ENCODE measurements around the gene CALHM4. TPM values are rescaled to one million over a fixed set of nuclear protein-coding genes. Genes with fewer than 3 reads are reported as not detected.

The CALHM4 gene
- total RNA-seq, 4 donors from 2014 or later: not detected

- H3K27ac ChIP-seq: no peak overlapping the region
- TF ChIP-seq POLR2A (IDR thresholded peaks at IDR 0.05) (no peak), CTCF (IDR thresholded peaks at IDR 0.05) (no peak)
- no peak overlapping the region for H3K4me3 ChIP-seq (replicated peaks in 1 of 3)
- intact Hi-C loops (cut with DNase I): no loop called here
- no peaks in the 10 kb centered on the region for H3K36me3 ChIP-seq
- no peak for DNase-seq
- no peaks in the 10 kb centered on the region for H3K27me3 ChIP-seq
- WGBS, 2 donors: 87 to 91% methylated on average over 2 of the region's 2 CpGs
- no peaks in the 10 kb centered on the region for H3K4me1 ChIP-seq
- H3K9me3 ChIP-seq: no peaks in the 10 kb centered on the region
Observed at GRCh38 chr6:116522896-116523295, 30.7 kb upstream of the CALHM4 start.

DNA sequence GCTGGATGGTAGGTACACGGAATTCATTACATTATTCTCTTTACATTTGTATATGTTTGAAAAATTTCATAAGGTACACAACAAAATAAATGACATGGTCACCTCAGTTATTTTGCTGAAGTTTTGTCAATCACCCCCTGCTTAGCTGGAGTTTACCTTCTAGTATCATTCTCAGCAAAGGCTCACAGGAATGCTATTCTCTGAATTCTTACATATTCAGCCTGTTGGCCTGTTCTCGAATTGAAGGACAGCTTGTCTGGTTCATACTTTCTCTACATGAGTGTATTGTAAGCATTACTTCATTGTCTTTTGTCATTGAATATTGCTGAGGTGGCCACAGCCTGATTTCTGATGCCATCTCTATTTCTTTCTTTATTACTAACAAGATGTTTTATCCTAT lies 29.3 kb upstream of the CALHM4 start:
- Histone ChIP-seq H3K9me3 (no peaks in the 10 kb centered on the region), H3K27ac (no peak overlapping the region), H3K4me1 (no peaks in the 10 kb centered on the region), H3K36me3 (no peaks in the 10 kb centered on the region), H3K4me3 (replicated peaks in 1 of 3) (no peak overlapping the region), H3K27me3 (no peaks in the 10 kb centered on the region)
- TF ChIP-seq POLR2A (IDR thresholded peaks at IDR 0.05) (no peak), CTCF (IDR thresholded peaks at IDR 0.05) (no peak)
- intact Hi-C loops (cut with DNase I): no loop called here
- 88% methylated on average over 2 of the region's 2 CpGs for WGBS, 2 donors
- DNase-seq: no peak

DNA sequence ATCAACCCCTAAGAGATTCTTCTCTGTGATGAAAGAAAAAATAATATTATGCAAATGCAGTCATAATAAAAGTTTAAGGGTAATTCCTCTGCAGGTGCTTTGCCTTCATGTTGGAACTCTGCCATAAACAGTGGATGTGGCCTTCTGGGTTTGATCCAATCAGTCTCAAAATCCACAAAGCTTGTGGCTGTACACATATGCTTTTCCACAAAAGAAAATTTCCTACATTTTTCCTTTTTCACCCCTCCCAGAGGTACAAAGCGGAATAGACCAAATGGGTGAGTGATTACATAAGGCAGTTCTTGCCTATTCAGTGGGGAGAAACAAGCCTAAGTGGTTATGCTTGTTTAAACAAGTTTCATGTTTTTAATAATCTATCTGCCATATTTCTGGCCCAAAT lies 25.4 kb upstream of the CALHM4 start:
- TF ChIP-seq CTCF (IDR thresholded peaks at IDR 0.05): no peak
- H3K9me3 ChIP-seq: no peaks in the 10 kb centered on the region
- WGBS, 2 donors: 73 to 75% methylated on average over 1 of the region's 1 CpG
- peaks cover 0 to 5% of the 10 kb centered on the region in 2 donors for H3K4me1 ChIP-seq
- intact Hi-C loops (cut with DNase I): no loop called here
- H3K36me3 ChIP-seq: no peaks in the 10 kb centered on the region
- no peaks in the 10 kb centered on the region for H3K27me3 ChIP-seq
- no peak overlapping the region for H3K27ac ChIP-seq
- no peak for DNase-seq
- H3K4me3 ChIP-seq (replicated peaks in 1 of 3): no peak overlapping the region

GRCh38 chr6:116528780-116529179 lies 24.8 kb upstream of the CALHM4 start:
- WGBS, 2 donors: 67 to 68% methylated on average over 3 of the region's 3 CpGs
- TF ChIP-seq CTCF (IDR thresholded peaks at IDR 0.05) (no peak), POLR2A (IDR thresholded peaks at IDR 0.05) (no peak)
- Histone ChIP-seq H3K27ac (no peak overlapping the region), H3K36me3 (no peaks in the 10 kb centered on the region), H3K9me3 (no peaks in the 10 kb centered on the region), H3K27me3 (no peaks in the 10 kb centered on the region), H3K4me1 (peaks cover 0 to 5% of the 10 kb centered on the region in 2 donors), H3K4me3 (replicated peaks in 1 of 3) (no peak overlapping the region)
- no peak for DNase-seq
- intact Hi-C loops (cut with DNase I): no loop called here

GRCh38 chr6:116529466-116530290 lies 23.9 kb upstream of the CALHM4 start:
- H3K9me3 ChIP-seq: no peaks in the 10 kb centered on the region
- no peaks in the 10 kb centered on the region for H3K36me3 ChIP-seq
- no peaks in the 10 kb centered on the region for H3K27me3 ChIP-seq
- H3K4me1 ChIP-seq: peaks cover 0 to 5% of the 10 kb centered on the region in 2 donors
- DNase-seq: no peak
- TF ChIP-seq POLR2A (IDR thresholded peaks at IDR 0.05): no peak
- TF ChIP-seq CTCF (IDR thresholded peaks at IDR 0.05): no peak
- H3K27ac ChIP-seq: no peak overlapping the region
- H3K4me3 ChIP-seq (replicated peaks in 1 of 3): no peak overlapping the region
- 82 to 88% methylated on average over 3 of the region's 3 CpGs for WGBS, 2 donors
- intact Hi-C loops (cut with DNase I): loop anchor here (10.0 kb wide), 1 partner anchor 235 kb away; no protein-coding TSS in a partner anchor
